GM12865 (cell line): ENCODE results near the gene AZIN2.

ENCODE experiments used
- DNase-seq: peaks from one replicate; pipeline ENCODE4 v3.0.0; 2010; ENCODE audit warnings: low read depth
- H3K4me3 ChIP-seq: 2 replicates; pipeline ENCODE4 v1.5.1; 2011; ENCODE audit warnings: mild to moderate bottlenecking, low read depth, low read length, control low read depth
- TF ChIP-seq, protein P1 (sequence below): IDR thresholded peaks from 2 replicates; pipeline ENCODE4 v1.5.1; 2011; ENCODE audit warnings: low read length, control low read depth, low read depth, inconsistent platforms; ENCODE audit not compliant: insufficient read depth; ENCODE audit errors: missing control alignments

AZIN2 gene

GRCh38 chr1:33087677-33088076 lies 6.7 kb downstream of the AZIN2 start:
- DNase-seq = no peak
- TF ChIP-seq, protein P1, sequence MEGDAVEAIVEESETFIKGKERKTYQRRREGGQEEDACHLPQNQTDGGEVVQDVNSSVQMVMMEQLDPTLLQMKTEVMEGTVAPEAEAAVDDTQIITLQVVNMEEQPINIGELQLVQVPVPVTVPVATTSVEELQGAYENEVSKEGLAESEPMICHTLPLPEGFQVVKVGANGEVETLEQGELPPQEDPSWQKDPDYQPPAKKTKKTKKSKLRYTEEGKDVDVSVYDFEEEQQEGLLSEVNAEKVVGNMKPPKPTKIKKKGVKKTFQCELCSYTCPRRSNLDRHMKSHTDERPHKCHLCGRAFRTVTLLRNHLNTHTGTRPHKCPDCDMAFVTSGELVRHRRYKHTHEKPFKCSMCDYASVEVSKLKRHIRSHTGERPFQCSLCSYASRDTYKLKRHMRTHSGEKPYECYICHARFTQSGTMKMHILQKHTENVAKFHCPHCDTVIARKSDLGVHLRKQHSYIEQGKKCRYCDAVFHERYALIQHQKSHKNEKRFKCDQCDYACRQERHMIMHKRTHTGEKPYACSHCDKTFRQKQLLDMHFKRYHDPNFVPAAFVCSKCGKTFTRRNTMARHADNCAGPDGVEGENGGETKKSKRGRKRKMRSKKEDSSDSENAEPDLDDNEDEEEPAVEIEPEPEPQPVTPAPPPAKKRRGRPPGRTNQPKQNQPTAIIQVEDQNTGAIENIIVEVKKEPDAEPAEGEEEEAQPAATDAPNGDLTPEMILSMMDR = no peak
- no peak overlapping the region for H3K4me3 ChIP-seq

DNA sequence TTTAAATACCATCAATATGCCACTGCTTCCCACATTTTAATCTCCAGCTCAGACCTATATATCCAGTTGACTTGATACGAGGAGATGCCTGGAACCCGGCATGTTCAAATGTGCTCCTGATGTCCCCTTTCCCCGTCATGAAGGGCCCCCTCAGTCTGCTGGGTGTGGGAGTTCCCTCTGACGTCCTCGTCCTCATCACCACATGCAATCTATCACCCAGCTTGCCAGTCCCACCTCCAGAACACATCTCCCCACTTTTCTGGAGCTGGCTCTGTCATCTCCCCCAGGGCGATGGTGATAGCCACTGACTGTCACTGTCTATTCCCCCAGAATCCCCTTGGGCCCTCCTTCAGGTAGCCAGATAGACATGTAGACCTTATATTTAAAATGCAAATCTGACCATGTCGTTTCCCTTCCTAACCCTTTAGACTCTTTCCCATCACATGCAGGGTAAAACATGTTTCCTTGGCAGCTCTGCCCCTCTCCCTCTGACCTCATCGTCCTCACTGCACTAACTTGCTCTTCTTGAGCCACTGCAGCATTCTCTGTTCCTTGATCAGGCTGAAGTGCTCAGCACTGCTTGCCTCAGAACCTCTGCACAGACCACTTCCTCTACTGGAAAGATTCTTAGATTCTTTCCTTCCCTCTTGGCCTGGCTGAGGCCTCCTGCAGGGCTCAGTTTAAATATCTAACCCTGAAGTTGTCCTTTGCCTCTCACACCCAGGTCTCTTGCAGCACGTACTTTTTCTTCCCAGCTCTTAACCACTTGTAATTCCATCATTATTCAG lies 7.4 kb downstream of the AZIN2 start:
- DNase-seq = peak; percentile 39
- TF ChIP-seq, protein P1 = no peak
- no peak overlapping the region for H3K4me3 ChIP-seq

DNA sequence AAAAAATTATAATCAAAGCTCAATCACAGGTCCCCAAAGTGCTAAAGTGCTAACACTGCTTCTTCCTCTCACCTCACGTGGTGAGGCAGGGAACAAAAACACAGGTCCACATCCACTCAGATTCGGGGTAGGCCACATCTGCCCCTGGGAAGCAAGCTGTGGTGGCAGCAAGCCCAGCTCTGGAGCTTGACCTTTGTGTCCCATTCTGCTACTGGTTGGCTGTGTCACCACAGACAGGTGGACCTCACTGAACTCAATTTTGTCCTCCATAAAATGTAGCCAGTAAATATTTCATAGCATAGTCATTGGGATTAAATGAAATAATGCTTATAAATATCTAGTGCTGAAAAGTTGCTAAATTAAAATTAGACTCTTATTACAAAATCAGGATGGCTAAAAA lies 8.5 kb downstream of the AZIN2 start:
- TF ChIP-seq, protein P1 = no peak
- DNase-seq = no peak
- H3K4me3 ChIP-seq = no peak overlapping the region

DNA sequence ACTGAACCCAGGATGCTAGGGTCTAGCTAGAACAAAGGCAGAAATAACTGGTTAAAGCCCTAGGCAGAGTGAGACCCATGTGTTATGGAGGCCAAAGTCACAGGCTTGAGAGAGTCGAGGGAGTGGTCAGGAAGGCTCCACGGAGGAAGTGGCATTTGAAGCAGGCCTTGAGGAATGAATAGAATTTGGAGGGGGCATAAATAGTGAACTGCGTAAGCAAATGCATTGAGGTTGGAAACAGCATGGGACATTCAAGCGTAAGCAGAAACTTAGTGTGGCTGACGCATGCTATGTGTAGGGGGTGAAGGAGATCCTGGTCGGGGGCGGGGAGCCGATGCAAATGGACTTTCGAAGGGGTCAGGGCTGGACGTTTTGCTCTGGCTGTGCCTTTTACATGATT lies 11.5 kb downstream of the AZIN2 start:
- H3K4me3 ChIP-seq = no peak overlapping the region
- TF ChIP-seq, protein P1 = no peak
- DNase-seq = no peak

GRCh38 chr1:33093004-33093403 lies 12.1 kb downstream of the AZIN2 start:
- TF ChIP-seq, protein P1 = no peak
- DNase-seq = no peak
- H3K4me3 ChIP-seq = no peak overlapping the region

GRCh38 chr1:33094486-33094885 lies 13.5 kb downstream of the AZIN2 start:
- TF ChIP-seq, protein P1 = no peak
- DNase-seq = no peak
- no peak overlapping the region for H3K4me3 ChIP-seq
